Measurements from ENCODE around the gene PDPR.
"Not testable (repeated sequence)": the region's sequence is repeated elsewhere in the genome, so short reads cannot be mapped to it uniquely, and the experiment has no call there.

DNA sequence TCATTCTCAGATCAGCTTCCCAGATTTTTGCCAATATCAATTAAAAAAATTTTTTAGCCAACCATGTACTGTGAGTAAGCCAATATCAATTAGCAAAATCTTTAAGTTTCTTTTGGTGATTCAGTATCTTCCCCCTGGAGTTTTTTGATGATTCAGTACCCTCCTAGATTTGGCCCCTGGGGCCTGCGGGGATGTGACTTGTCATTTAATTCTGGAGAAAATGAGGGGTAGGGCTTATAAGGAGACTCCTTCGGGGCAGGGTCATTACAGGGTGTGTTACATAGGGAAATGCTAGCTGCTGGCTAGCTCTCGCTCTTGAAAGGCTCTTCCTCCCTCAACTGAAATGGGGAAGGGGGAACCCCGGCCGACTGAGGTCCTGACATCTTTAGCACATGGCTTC lies 76.4 kb downstream of the PDPR start:
- TF ChIP-seq, protein P1, sequence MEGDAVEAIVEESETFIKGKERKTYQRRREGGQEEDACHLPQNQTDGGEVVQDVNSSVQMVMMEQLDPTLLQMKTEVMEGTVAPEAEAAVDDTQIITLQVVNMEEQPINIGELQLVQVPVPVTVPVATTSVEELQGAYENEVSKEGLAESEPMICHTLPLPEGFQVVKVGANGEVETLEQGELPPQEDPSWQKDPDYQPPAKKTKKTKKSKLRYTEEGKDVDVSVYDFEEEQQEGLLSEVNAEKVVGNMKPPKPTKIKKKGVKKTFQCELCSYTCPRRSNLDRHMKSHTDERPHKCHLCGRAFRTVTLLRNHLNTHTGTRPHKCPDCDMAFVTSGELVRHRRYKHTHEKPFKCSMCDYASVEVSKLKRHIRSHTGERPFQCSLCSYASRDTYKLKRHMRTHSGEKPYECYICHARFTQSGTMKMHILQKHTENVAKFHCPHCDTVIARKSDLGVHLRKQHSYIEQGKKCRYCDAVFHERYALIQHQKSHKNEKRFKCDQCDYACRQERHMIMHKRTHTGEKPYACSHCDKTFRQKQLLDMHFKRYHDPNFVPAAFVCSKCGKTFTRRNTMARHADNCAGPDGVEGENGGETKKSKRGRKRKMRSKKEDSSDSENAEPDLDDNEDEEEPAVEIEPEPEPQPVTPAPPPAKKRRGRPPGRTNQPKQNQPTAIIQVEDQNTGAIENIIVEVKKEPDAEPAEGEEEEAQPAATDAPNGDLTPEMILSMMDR (conservative IDR thresholded peaks at IDR 0.05; ENCODE audit: low read length), result not testable (repeated sequence)
- TF ChIP-seq EZH2phosphoT487 (IDR thresholded peaks at IDR 0.05; ENCODE audit: borderline replicate concordance, low read depth, low read length), result not testable (repeated sequence)
